K562 (cell line): Measurements from ENCODE around the gene ATRN. TPM values are rescaled to one million over a fixed set of nuclear protein-coding genes. Genes with fewer than 3 reads are reported as not detected.

ENCODE experiments used
- CREB1 ChIP-seq, 2 experiments: sonication (generic) in 1 of 2; formaldehyde crosslinking in 1 of 2; IDR thresholded peaks; 2 replicates each; pipeline versions ENCODE4 v1.6.1 to v1.8.0; 2012 to 2022; ENCODE audit warnings: inconsistent platforms in 1 of 2, mild to moderate bottlenecking in 1 of 2, missing genetic modification reagents in 1 of 2, moderate library complexity in 1 of 2
- KLF16 ChIP-seq: IDR thresholded peaks from 2 replicates; pipeline ENCODE4 v1.6.1; 2016; ENCODE audit warnings: antibody characterized with exemption
- POLR3G ChIP-seq: IDR thresholded peaks from 2 replicates; pipeline ENCODE4 v1.6.1; 2011; ENCODE audit not compliant: insufficient read length, insufficient replicate concordance; ENCODE audit errors: extremely low read depth
- ZNF212 ChIP-seq: fragments of 450-650 bp; formaldehyde crosslinking; IDR thresholded peaks from 2 replicates; pipeline ENCODE4 v1.4.0; 2020; ENCODE audit warnings: mild to moderate bottlenecking
- ZNF311 ChIP-seq: fragments of 250-450 bp; sonication (Bioruptor Pico); IDR thresholded peaks from 2 replicates; pipeline ENCODE4 v1.4.0; 2020; ENCODE audit warnings: mild to moderate bottlenecking, moderate library complexity
- ZNF408 ChIP-seq: fragments of 250-450 bp; sonication (Bioruptor Pico); IDR thresholded peaks from 2 replicates; pipeline ENCODE4 v1.4.0; 2020; ENCODE audit warnings: low read depth, mild to moderate bottlenecking, moderate library complexity
- polyA plus RNA-seq, 8 experiments: library from polyadenylated mRNA; depleted of rRNA in 4 of 8; stranded (reverse) in 5 of 8; unstranded in 3 of 8; fragments of >200 nt; fragmentation: Nextera tagmentation in 2 of 8; fragmentation: Illumina TruSeq in 1 of 8; extraction: Ambion mirVana in 2 of 8; extraction: Trizol in 1 of 8; gene quantifications; 2 replicates each; pipeline versions ENCODE4 v1.2.1 to v1.2.3, GENCODE V29; 2011 to 2014; ENCODE audit warnings: inconsistent platforms in 1 of 8, missing spikeins in 1 of 8
- total RNA-seq, 7 experiments: library from RNA; depleted of rRNA in 6 of 7; stranded (reverse); fragments of >200 nt in 6 of 7; fragmentation: Illumina TruSeq in 2 of 7; extraction: Trizol in 2 of 7; gene quantifications; 2 replicates each; pipeline versions ENCODE4 v1.2.1 to v1.2.3, GENCODE V29; 2011 to 2021; ENCODE audit warnings: low replicate concordance in 1 of 7
- TF ChIP-seq, protein P1 (sequence below): fragments of 250-450 bp; sonication (Bioruptor Pico); IDR thresholded peaks from 2 replicates; pipeline ENCODE4 v1.8.0; 2022; ENCODE audit warnings: inconsistent platforms
- TF ChIP-seq, protein P2 (sequence below): fragments of 250-450 bp; sonication (Bioruptor Pico); IDR thresholded peaks from 2 replicates; pipeline ENCODE4 v1.5.0; 2021; ENCODE audit warnings: mild to moderate bottlenecking, moderate library complexity
- TF ChIP-seq, protein P3 (sequence below): sonication (generic); formaldehyde crosslinking; IDR thresholded peaks from 2 replicates; pipeline ENCODE4 v1.9.0; 2022; ENCODE audit warnings: mild to moderate bottlenecking, missing genetic modification reagents

ATRN gene
- total and polyA plus RNA-seq, 9 of the 15 experiments (the other 6 are each of a cell fraction or from before 2014, with no cell fraction given): 0.69 to 16.5 (median 7.6) TPM

DNA sequence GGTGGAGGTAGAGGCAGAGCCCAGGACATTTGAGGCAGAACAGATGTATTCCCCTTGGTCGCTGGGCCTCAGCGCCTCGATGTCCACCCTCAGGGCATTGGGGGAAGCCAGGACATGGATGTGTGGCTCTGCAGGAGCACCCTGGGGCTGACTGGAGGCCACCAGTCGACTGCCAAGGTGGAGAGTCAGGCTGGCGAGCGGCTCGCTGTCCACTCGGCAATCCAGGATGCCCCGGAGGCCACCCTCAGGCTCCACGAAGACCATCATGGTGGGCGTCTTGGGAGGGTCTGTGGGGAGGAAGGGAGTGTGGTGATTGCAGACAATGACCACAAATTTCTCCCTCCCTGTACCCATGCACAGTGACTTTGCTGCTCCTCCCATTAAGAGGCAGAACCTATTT lies 219.2 kb downstream of the ATRN start (continued):
- TF ChIP-seq, protein P1, sequence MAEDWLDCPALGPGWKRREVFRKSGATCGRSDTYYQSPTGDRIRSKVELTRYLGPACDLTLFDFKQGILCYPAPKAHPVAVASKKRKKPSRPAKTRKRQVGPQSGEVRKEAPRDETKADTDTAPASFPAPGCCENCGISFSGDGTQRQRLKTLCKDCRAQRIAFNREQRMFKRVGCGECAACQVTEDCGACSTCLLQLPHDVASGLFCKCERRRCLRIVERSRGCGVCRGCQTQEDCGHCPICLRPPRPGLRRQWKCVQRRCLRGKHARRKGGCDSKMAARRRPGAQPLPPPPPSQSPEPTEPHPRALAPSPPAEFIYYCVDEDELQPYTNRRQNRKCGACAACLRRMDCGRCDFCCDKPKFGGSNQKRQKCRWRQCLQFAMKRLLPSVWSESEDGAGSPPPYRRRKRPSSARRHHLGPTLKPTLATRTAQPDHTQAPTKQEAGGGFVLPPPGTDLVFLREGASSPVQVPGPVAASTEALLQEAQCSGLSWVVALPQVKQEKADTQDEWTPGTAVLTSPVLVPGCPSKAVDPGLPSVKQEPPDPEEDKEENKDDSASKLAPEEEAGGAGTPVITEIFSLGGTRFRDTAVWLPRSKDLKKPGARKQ (CRISPR knock-in tag): no peak
- TF ChIP-seq ZNF311 (CRISPR knock-in tag) (no peak), KLF16 (no peak), ZNF212 (no peak), CREB1 (IDR thresholded peaks at IDR 0.05) (no peak), CREB1 (CRISPR knock-in tag; IDR thresholded peaks at IDR 0.05) (no peak), POLR3G (no peak), ZNF408 (no peak)
- TF ChIP-seq, protein P2, sequence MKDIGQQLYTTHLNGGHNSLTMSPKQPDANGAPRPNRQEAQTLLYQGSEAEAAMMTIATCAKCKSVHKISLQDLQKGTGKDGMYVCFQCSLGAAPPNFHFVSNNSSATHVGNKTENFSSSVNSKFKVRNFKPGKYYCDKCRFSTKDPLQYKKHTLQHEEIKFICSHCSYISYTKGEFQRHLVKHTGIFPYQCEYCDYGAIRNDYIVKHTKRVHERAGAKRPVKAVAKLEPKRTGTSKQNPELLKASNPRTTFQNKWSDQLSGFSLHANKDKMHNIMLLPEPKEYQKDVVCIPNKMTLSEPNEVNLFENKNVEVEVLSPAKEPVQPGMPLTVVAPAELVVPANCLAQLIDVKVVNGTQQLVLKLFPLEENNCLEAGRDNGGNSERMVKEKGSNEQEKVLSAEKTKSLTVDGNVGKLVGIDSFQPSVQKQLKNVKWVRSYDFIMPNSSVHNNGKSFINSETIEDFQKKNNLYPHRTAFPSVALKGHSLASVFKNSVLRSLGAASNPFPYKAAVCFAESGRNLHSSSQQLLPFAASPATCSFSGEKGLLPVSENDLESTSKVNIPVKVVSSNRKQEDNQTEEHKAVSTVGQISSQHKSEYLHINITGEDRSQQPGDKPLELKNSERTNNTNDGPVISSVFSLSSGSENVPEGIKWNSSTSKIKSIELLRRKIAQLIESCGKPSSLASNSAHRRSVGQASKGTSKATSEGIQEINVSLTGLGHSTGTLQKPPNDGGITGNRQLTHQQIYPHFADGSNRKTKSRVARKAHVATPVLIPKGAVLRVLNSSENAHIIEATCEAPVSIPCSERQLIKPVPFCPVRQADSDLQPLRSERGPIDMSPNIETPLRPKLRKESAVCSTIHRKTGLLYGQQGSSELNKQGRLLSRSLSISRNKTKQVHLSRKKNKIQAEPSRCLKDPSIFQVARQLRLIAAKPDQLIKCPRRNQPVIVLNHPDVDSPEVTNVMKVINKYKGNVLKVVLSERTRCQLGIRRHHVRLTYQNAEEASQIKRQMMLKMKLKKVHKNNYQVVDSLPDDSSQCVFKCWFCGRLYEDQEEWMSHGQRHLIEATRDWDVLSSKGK (CRISPR knock-in tag): no peak
- TF ChIP-seq, protein P3, sequence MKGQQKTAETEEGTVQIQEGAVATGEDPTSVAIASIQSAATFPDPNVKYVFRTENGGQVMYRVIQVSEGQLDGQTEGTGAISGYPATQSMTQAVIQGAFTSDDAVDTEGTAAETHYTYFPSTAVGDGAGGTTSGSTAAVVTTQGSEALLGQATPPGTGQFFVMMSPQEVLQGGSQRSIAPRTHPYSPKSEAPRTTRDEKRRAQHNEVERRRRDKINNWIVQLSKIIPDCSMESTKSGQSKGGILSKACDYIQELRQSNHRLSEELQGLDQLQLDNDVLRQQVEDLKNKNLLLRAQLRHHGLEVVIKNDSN (CRISPR knock-in tag): no peak
